SKM-1 (cell line): Measurements from ENCODE around the gene SCLY.

Source experiments
- DNase-seq: peaks from one replicate; lab custom pipeline; 2025; ENCODE audit not compliant: unreplicated experiment; lab: John Stamatoyannopoulos, UW

Gene SCLY

DNA sequence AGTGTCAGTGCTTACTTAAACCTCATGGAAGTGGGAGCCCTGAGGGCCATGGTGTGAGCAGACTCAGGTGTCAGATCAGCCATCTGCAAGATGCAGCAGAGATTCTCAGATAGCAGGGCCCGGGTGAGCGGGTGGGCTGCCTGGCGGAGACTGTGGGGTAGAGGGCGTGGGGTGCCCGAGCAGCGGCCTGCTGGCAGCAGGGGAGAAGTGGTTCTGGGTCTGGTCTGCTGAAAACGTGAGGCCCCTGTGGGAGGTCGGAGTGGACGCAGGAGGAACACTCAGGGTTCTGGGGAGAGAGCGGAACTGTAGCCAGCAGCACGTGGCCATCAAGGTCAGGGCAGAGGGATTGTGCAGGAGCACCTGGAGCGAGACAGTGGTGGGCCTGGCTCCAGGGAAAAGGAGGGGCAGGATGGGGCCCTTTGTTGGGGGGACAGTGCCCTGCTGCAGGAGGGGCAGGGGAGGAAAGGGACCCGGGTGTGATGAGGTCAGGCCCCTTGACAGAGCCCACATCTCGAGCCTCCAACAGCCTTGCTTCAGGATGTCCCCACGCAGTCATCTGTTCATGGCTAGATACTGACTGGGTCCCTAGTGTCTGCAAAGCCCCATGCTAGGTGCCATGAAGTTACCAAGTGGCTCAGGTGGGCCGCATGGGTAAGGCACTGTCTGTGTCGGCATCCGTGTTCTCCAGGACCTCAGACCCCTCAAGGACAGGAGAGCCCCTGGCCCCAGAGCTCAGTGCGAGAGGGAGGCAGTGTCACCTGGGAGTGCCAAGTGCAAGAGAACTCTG is 36.6 kb downstream of the SCLY start:
- no peak for DNase-seq

DNA sequence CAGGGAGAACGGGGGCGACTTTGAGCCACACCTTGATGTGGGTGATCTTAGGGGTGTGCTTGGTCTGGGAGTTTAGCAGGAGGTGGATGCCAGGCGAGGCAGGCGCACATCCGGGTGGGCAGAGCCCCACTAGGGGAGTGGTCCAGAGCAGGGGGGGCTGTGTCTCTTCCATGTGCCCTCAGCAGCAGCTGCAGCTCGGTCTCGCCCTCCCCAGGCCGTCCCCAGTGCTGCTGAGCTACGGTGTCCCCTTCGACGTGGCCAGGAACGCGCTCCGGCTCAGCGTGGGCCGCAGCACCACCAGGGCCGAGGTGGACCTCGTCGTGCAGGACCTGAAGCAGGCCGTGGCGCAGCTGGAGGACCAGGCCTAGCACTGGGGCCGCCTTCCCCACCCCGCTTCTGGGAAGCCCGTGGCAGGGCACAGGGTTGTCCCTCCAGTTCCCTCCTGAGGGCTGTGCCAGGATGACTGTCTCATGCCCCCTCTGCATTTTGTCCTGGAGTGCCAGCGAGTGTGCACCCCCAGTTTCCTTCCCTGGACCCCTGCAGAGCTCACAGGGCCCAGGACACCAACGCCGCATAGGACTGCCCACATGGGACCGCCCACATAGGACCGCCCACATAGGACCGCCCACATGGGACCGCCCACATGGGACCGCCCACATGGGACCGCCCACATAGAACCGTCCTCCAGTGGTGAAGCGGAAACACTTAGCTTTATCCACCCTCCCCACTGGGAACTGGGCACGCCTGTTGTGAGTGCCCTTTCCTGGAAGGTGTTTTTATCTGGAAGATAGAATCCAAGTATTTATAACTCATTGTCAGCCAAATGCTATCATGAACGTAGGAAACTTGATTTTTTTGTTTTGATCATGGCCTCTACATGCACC is 37.4 kb downstream of the SCLY start:
- DNase-seq, result no peak

DNA sequence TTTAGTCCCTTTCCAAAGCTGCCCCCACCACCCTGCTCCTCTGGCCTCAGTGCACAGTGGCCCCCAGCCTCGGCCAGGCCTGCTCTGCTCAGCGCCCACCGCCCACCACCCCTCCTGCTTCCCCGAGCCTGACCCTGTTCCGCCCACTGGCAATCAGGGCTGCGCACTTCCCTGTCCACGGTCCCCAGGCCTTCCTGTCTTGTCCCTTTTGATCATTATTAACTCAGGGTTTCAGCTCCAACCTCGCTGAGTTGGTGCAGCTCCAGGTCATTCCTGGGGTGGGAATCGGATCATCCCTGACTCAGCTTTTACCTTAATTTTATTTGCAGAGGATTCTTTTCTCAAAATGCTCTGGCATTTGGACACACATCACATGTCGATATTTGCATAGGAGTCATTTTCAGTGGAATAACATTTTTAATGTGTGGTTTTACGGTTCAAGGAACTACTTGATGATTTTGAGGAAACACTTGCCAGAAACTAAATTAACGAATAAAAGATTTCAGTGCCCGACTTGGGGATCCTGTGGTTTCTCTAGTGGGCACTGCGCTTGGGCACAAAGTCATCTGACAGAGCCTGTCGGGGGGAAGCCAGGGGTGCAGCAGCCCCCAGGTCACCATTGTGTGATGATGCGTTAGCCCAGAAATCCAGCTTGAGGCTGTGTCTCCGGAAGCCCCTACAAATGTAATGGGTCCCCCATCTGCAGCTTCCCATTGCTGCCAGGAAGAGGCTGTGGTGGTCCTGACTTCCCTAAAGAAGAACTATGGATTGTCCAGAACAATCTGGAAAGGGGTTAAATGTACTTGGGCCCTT is 38.3 kb downstream of the SCLY start:
- DNase-seq, result no peak

DNA sequence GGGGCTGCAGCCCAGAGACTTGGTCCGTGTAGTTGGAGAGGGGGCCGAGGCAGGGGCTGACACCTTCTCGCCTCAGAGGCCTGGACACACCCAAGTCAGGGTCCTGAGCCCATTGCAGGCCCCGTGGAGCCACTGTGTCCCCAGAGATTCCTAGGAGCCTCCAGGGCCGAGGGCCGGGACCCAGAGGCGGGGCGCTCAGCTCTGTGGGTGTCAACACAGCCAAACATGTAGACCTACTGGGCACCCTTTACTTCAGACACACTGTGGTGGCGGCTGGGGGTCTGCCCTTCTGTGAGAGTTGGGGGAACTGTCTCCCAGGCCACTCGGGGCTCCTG is 38.9 kb downstream of the SCLY start:
- no peak for DNase-seq

DNA sequence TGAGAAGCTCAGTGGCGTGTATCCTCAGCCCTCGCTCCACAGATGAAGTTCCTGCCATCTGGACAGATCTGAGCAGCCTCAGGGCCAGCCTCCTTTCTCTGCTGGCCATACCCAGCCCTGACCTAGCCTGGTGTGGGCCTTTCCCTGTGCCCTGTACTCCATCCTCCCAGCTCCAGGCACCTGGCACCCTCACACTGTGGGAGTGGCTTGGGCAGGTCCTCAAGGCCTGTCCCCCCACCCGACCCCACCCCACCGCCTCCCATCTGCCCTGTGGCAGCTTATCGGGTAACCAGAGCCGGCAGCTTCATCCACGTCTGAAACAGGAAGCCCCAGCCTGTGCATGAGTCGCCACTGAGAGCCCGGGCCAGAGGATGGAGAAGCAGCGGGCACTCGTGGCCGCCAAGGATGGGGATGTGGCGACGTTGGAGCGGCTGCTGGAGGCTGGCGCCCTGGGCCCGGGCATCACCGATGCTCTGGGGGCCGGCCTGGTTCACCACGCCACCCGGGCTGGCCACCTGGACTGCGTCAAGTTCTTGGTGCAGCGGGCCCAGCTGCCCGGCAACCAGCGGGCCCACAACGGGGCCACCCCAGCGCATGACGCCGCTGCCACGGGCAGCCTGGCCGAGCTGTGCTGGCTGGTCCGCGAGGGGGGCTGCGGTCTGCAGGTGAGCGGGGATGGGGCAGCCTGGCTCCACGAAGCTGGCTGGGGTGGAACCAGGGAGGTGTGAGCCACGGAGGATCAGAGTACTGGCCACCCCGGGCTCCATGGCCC is 39.4 kb downstream of the SCLY start, which contains the start of gene ESPNL:
Gene ESPNL, plus strand, starts transcription at position 292 of the 772 bp plus-strand sequence. Its CDS starts 80 bp downstream, at position 372.
- DNase-seq, result no peak

DNA sequence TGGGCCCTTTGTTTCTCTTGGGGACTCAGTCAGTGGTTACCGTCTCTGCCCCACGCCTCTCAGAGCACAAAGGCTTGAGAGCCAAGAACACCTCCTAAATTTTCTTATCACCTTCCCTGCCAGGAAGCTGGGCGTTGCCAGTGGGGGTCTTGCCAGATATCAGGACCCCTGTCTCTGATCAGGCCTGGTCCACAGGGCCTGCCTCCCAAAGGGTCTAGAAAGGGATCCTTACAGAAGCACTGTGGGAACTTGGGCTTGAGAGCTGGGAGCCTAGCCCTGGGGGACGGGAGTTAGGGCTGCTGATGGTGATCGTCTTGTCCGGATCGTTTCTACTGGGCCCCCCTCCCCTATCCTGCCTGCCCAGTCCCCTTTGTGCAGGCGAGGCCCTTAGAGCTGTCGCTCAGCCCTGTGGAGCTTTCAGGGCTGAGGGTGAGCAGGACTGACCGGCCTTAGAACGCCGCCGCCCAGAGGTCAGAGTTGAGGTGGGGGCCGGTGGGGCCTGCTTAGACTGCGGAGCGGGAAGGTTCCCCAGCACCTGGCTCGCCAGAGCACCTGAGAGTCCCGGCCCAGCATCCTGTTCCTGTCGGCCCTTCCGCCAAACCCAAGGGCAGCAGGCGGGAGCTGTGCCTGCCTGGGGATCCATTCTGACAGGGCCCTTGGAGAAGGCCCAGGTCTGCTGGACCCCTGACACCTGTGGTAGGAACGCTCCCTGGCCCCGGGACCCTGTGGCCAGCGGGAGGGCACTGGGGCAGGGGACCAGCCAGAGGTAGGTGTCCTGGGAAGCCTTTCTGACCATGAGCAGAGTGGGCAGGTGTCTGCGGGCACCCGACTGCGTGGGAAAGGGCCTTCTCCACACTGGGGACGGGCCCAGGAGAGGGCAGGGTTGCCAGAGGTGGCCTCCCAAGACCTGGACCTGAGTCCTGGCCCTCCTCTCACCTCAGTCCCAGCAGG is 40.3 kb downstream of the SCLY start:
- DNase-seq, result no peak

DNA sequence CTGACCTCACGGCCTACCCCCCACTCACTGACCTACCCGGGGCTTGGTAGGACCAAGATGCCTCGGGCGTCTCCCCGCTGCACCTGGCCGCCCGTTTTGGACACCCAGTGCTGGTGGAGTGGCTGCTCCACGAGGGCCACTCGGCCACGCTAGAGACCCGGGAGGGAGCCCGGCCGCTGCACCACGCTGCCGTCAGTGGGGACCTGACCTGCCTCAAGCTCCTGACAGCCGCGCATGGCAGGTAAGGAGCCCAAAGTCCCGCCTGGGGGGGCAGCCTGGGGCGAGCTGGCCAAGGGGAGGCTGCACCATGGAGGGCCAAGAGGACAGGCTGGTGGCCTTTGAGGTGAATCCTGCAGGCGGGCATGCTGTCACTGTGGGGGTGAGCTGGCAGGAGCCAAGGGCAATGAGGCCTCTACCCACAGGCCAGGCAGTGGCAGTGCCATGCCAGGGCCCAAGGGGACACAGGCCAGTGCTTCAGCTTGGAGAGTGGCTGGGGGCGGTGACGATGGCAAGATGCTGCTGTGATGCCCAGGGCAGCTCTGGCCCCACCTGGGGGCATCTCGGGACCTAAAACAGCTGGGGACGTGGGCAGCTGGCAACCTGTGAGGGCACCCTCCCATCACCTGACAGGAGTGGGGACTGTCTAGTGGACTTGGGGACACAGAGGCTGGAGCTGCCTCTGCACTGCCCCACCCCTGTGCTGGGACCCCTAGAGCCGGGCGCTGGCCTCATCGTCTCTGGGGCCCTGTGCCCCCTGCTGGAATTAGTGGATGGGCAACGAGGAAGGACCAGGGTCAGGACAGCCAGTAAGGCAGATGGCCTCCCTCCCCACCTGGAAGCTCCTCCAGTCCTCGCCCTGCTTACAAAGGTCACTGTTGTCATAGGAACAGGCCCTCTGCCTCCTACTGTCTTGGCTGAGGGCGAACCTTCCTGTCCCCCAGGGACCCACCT is 41.4 kb downstream of the SCLY start:
- DNase-seq, result no peak

DNA sequence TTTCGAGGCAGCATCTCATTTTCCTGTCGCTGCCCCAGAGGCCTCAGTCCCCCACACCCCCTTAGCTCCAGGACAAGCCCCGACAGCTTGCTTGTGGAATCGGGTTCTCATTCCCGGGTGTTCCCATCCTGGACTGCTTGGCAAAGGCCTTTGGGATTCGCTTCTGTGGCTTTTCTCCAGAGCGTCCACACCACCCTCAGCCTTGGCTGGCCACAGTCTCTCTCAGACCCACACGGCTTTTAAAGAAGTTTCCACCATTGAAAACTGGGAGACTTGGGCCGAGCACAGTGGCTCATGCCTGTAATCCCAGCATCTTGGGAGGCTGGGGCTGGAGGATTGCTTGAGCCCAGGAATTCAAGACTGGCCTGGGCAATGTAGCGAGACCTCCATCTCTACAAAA is 42.1 kb downstream of the SCLY start:
- no peak for DNase-seq

DNA sequence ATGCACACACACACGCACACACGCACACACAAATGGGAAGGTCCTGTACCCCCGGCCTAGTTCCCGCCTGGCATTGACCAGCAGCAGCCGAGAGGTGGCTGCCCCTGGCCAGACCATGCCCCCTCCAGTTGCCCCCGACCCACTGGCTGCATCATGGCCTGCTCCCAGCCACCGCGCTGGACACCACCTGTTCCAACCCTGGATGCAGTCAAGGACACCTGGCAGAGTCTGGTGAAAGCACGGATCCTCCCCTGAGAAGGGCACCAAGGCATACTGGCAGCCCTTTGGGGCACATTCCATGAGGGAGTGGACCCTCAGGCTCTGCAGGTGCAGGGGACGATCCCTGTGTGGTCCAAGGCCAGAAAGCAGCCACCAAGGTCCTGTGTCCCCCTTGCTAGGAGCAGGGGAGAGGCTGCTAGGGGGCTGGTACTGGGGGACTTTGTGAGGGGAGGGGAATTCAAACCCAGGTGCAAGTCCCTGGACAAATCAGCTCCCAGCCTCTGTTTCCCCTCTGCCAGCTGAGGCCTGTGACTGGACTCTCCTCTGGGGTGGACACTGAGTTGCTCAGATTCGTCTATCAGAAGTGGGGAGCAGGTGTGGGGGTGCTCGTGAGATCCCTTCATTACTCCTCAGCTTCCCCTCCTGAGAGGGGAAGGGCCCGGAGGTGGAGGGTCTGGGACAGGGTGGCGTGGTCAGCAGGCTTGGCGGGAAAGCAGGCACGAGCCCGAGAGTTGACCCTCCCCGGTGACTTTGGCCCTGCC is 42.8 kb downstream of the SCLY start:
- no peak for DNase-seq

DNA sequence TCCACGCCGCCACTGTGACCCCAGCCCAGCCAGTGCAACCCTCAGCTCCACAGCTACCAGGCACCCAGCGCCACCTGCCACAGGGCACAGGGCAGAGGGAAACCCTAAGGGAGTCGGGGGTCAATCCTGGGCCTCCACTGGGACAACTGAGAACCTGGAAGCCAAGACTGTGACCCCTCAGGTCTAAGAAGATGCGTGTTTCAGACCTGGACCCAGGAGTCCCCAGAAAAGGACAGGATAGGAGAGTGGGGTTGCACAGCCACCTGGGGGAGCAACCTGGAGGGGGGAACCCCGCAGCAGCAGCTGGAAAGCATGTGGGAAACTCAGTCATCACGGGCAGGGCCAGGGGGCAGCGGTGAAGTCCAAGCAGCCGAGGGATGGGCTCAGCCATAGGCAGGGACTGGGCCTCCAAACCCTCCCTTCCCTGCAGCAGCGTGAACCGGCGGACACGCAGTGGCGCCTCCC is 43.5 kb downstream of the SCLY start:
- no peak for DNase-seq

DNA sequence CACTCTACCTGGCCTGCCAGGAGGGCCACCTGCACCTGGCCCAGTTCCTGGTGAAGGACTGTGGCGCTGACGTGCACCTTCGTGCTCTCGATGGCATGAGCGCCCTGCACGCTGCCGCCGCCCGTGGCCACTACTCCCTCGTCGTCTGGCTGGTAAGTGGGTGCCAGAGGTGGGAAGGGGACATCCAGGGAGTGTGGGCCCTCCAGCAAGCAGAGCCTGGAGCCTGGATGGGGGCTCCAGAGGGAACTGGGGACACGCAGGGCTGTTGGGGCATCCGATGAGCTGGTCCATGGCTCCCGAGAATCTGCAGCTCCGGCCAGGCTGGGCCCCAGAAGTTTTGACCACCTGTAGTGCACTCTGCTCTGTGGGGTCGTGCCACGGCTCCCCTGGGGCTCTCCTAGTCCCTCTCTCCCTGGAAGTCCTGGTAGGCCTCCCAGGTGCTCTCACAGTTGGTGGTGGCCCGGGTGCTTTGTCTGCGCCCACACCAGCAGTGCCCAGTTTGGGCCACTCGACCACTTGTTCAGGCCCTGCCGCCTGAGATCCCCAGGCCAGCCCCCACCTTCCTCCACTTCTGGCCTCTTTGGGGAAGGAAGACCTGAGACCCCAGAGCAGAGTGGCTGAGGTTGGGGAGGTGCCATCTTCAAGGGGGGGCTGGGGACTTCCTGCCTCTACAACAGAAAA is 44.0 kb downstream of the SCLY start:
- DNase-seq, result no peak

DNA sequence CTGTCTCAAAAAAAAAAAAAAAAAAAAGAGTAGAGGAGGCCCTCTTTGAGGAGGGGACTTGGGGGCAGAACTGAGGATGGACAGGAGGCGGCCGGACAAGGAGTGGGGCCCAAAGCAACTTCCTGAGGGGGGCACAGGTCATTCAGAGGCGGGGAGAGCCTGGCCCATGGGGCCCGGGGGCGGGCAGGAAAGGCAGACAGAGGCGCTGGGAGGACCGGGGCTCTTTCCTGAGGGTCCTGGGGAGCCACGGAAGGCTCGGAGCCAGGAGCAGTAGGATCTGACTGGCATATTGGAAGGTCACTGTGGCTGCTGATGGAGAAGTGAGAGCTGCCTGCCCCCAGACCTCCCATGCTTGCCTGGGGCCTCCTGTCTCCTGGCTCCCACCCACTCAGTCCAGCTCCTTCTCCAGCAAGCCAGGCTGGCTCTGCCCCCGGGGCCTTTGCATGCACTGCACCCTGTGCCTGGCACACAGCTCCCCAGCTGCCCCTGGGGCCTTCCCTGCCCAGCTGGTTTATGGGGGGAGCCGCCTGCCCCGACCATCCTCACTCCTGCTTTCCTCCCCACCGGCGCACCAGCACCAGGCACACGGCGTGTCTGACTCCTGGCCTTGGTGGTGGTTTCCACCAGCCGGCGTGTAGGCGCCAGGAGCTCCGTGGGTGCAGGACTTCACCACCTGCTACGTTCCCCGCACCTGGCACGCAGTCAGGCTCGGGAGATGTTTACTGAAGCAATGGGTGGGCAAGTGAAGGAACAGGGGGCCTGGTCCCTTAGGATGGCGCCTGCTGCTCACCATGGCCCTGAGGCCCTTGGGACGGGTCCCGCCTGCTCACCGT is 44.9 kb downstream of the SCLY start:
- no peak for DNase-seq

DNA sequence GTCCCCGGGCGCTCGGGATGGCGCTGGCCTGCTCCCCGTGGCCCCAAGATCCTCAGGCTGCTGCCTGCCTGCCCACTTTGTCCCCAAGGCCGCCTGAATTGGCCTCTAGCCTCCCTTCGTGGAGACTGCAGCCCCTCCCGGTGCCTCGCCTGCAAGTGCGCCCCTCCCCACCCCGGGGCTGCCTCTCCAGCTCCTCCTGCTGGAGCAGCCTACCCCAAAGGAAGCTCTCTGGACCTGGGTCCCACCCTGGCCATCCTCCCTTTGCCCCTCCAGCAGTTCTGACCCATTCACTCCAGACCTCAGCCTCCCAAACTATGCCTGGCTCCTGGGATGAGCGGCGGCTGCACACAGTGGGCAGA is 45.5 kb downstream of the SCLY start:
- no peak for DNase-seq

DNA sequence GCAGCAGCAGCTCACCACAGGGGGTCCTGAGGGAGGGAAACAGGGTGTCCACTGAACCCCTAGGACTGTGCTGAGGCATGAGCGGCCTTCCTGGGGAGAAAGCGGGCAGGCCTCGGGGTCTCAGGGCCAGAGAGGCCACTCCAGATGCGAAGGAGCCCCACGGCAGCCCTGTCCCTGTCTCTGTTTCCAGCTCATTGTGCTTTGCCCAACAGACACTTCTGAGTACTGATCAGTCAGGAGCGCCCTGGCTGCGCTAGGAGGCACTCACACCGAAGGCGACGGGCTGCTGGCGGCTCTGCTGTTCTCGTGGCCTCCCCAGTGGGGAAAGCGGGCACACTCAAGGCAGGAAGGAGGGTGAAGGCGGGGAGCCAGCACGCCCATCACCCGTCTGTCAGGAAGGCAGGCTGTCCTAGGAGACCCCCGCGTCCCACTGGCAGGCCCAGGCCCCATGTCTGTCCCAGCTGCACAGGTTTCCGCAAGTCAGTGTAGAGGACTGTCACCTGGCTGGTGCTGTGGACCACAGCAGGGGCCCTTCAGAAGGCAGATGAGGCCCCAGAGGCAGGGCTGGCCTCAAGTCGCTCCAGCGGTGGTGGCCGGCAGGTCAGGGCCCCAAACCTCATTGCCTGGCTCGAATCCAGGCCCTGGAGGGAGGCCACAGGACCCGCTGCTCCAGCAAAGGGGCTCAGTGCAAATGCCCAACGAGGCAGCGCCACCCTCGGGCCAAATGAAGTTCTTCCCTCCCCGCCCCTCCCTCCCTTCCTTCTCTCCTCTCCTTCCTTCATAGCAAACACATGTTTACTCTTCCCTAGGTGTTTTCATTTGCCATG is 46.1 kb downstream of the SCLY start:
- DNase-seq, result peak; percentile 35
